ENCODE measurements around the gene SLC35B1.

The SLC35B1 gene

DNA sequence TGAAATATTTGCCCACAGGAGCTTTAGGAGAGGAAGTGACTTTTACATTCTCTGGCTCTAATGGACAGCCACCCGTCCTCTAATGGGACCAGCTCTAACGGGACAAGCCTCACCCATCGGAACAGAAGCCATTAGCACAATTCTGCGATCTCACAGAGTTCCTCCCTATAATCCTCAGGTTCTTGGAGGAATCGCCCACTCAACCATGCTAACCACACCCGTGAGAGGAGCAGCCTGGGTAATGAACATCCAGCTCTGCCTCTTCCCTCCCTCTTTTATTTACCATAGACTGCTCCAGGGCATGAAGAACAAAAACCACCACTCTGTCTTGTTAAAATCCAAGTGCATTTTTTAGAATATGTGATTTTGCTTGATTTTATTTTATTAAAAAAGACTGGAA lies 6.8 kb downstream of the SLC35B1 start:
- TF ChIP-seq, protein P1, sequence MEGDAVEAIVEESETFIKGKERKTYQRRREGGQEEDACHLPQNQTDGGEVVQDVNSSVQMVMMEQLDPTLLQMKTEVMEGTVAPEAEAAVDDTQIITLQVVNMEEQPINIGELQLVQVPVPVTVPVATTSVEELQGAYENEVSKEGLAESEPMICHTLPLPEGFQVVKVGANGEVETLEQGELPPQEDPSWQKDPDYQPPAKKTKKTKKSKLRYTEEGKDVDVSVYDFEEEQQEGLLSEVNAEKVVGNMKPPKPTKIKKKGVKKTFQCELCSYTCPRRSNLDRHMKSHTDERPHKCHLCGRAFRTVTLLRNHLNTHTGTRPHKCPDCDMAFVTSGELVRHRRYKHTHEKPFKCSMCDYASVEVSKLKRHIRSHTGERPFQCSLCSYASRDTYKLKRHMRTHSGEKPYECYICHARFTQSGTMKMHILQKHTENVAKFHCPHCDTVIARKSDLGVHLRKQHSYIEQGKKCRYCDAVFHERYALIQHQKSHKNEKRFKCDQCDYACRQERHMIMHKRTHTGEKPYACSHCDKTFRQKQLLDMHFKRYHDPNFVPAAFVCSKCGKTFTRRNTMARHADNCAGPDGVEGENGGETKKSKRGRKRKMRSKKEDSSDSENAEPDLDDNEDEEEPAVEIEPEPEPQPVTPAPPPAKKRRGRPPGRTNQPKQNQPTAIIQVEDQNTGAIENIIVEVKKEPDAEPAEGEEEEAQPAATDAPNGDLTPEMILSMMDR (IDR thresholded peaks at IDR 0.05; ENCODE audit: poor library complexity, severe bottlenecking) = no peak
- DNase-seq (ENCODE audit: low spot score) (no peak), ATAC-seq (ENCODE audit: low read depth) (no peak)
- H3K36me3 ChIP-seq (ENCODE audit: low read depth) = peaks cover 57% of the 10 kb centered on the region
- no peaks in the 10 kb centered on the region for H3K9me3 ChIP-seq (ENCODE audit: severe bottlenecking)
- no peak overlapping the region for H3K4me3 ChIP-seq (ENCODE audit: severe bottlenecking)
- H3K27me3 ChIP-seq (ENCODE audit: insufficient read depth, poor library complexity, severe bottlenecking) = no peaks in the 10 kb centered on the region
- H3K27ac ChIP-seq (ENCODE audit: poor library complexity, severe bottlenecking) = no peak overlapping the region
- H3K4me1 ChIP-seq (ENCODE audit: insufficient read depth, poor library complexity, severe bottlenecking) = no peaks in the 10 kb centered on the region

DNA sequence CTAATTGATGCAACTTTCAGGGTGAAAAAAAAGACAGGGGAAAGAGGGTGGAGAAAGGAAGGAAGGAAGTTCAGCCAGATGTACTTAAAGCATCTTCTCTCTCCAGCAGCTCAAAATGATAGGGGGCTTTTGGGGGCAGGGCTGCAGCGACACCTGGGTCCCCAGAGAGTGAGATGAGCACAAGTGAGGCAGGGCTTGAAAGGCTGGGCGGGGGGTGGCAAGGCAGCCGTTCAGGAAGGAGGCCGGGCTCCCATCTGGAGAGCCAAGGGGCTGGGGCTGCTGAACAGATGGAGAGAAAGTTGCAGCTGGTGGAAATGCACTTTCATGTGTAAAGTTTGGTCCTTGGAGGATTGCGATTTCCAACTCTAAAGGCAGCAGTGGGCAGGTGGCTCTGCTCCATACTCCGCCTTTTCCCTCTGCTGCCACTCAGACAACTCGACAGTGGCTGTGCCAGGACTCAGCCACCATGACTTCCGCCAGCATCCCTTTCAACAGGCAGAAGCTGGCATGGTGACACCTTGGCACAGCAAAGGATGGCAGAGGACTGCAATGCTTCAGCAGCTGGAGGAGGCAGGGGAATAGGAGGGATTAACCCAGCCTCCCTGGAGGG lies 7.7 kb downstream of the SLC35B1 start:
- peaks cover 48% of the 10 kb centered on the region for H3K36me3 ChIP-seq (ENCODE audit: low read depth)
- H3K27me3 ChIP-seq (ENCODE audit: insufficient read depth, poor library complexity, severe bottlenecking) = no peaks in the 10 kb centered on the region
- no peak overlapping the region for H3K4me3 ChIP-seq (ENCODE audit: severe bottlenecking)
- DNase-seq (ENCODE audit: low spot score) = no peak
- no peak for ATAC-seq (ENCODE audit: low read depth)
- no peaks in the 10 kb centered on the region for H3K4me1 ChIP-seq (ENCODE audit: insufficient read depth, poor library complexity, severe bottlenecking)
- H3K9me3 ChIP-seq (ENCODE audit: severe bottlenecking) = no peaks in the 10 kb centered on the region
- H3K27ac ChIP-seq (ENCODE audit: poor library complexity, severe bottlenecking) = no peak overlapping the region
- TF ChIP-seq, protein P1 (IDR thresholded peaks at IDR 0.05; ENCODE audit: poor library complexity, severe bottlenecking) = no peak

DNA sequence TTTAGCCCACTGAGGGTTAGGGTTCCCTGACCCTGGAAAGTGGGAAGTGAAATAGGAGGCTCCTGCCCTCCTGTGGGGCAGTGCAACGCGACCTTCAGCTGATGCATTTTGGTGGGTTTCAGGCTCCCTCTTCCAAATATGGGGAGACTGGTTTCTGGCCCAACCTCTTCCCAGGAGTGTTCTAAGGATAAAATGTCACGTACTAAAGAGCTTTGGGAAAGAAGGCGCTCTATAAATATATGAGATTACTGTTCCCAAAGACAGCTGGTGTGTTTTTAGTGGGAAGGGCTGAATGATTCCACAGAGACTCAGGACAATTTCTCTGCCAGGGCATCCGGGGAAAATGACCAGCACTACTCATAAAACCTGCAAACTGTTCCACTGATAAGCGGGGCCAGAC lies 9.8 kb downstream of the SLC35B1 start:
- DNase-seq (ENCODE audit: low spot score) = no peak
- no peak overlapping the region for H3K27ac ChIP-seq (ENCODE audit: poor library complexity, severe bottlenecking)
- TF ChIP-seq, protein P1 (IDR thresholded peaks at IDR 0.05; ENCODE audit: poor library complexity, severe bottlenecking) = no peak

DNA sequence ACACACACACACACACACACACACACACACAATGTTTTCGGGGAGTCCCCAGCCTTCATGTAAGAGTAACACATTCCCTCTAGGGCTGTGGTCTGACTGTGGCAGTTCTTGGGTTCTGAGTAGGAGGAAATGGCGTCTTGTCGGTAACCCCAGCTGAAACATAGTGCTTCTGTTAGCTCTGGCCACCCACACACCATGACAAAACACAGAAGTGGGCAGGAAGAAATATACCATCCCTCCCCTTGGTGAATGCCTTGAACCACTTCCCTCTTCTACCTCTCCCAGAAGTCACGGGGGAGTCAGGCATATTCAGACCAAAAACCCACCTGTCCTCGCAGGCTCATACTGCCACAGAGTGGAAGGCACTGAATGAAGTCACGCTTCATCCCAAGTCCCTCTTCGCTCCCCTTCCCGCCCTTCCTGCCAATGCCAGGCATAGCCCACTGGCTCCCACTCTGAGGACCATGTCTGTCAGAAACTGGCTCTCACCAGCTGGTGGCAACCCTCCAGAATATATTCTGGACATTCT lies 11.5 kb downstream of the SLC35B1 start:
- ATAC-seq (ENCODE audit: low read depth) = no peak

More for the DNA sequence above, 9.8 kb downstream of the SLC35B1 start:
- no peaks in the 10 kb centered on the region for H3K27me3 ChIP-seq (ENCODE audit: insufficient read depth, poor library complexity, severe bottlenecking)
- H3K9me3 ChIP-seq (ENCODE audit: severe bottlenecking) = no peaks in the 10 kb centered on the region
- no peak for ATAC-seq (ENCODE audit: low read depth)
- no peak overlapping the region for H3K4me3 ChIP-seq (ENCODE audit: severe bottlenecking)
- no peaks in the 10 kb centered on the region for H3K4me1 ChIP-seq (ENCODE audit: insufficient read depth, poor library complexity, severe bottlenecking)
- H3K36me3 ChIP-seq (ENCODE audit: low read depth) = peaks cover 28% of the 10 kb centered on the region

More for the DNA sequence above, 11.5 kb downstream of the SLC35B1 start:
- Histone ChIP-seq H3K9me3 (ENCODE audit: severe bottlenecking) (no peaks in the 10 kb centered on the region), H3K27ac (ENCODE audit: poor library complexity, severe bottlenecking) (no peak overlapping the region), H3K4me3 (ENCODE audit: severe bottlenecking) (no peak overlapping the region), H3K36me3 (ENCODE audit: low read depth) (peaks cover 11% of the 10 kb centered on the region), H3K4me1 (ENCODE audit: insufficient read depth, poor library complexity, severe bottlenecking) (no peaks in the 10 kb centered on the region), H3K27me3 (ENCODE audit: insufficient read depth, poor library complexity, severe bottlenecking) (no peaks in the 10 kb centered on the region)
- no peak for DNase-seq (ENCODE audit: low spot score)
- TF ChIP-seq, protein P1 (IDR thresholded peaks at IDR 0.05; ENCODE audit: poor library complexity, severe bottlenecking) = no peak

Measured in RWPE2 (cell line).